H1 (cell line): ENCODE data around the gene TAC1. TPM values are rescaled to one million over a fixed set of nuclear protein-coding genes. Genes with fewer than 3 reads are reported as not detected.

Experiments used
- CTCF ChIA-PET: fragments of 300-600 bp; sonication (Branson Sonifier 250); formaldehyde crosslinking; loops from one replicate; lab custom pipeline; 2021; ENCODE audit not compliant: partially characterized antibody; lab: Charles Lee
- POLR2A ChIA-PET: fragments of 300-600 bp; sonication (Branson Sonifier 250); formaldehyde crosslinking; loops from one replicate; lab custom pipeline; 2021; ENCODE audit warnings: inconsistent platforms; ENCODE audit not compliant: partially characterized antibody; lab: Charles Lee
- DNase-seq, 2 experiments: peaks; one replicate each; pipeline versions ENCODE4 v3.0.0 to v3.0.0-alpha.2; 2010 to 2022; ENCODE audit warnings: low spot score in 2 of 2, low read depth in 1 of 2, mixed read lengths in 1 of 2
- FAIRE-seq: peaks from 2 replicates; lab custom pipeline; 2011; peaks lifted over from hg19 to GRCh38; lab: Jason Lieb, UNC
- H2AFZ ChIP-seq: 2 replicates; pipeline ENCODE4 v1.8.1; 2012; ENCODE audit warnings: low read length, inconsistent platforms
- H2AK5ac ChIP-seq: 2 replicates; pipeline ENCODE4 v1.6.1; 2013; ENCODE audit warnings: low read depth, low read length
- H2BK120ac ChIP-seq: replicated peaks from 2 replicates; pipeline ENCODE3; 2013; ENCODE audit warnings: low read depth, low read length, inconsistent platforms
- H2BK12ac ChIP-seq: 2 replicates; pipeline ENCODE4 v1.6.1; 2013; ENCODE audit warnings: low read depth, low read length
- H2BK15ac ChIP-seq: 2 replicates; pipeline ENCODE4 v1.6.1; 2013; ENCODE audit warnings: low read length
- H2BK20ac ChIP-seq: 2 replicates; pipeline ENCODE4 v1.6.1; 2013; ENCODE audit warnings: low read length
- H2BK5ac ChIP-seq: 2 replicates; pipeline ENCODE4 v1.6.1; 2013; ENCODE audit warnings: low read depth, low read length
- H3K14ac ChIP-seq: 2 replicates; pipeline ENCODE4 v1.6.1; 2013; ENCODE audit warnings: inconsistent platforms; ENCODE audit not compliant: insufficient read length
- H3K18ac ChIP-seq: 2 replicates; pipeline ENCODE4 v1.6.1; 2013; ENCODE audit warnings: low read length; ENCODE audit errors: extremely low read depth
- H3K23ac ChIP-seq: 2 replicates; pipeline ENCODE4 v1.6.1; 2013; ENCODE audit warnings: inconsistent platforms; ENCODE audit not compliant: insufficient read length
- H3K23me2 ChIP-seq: 2 replicates; pipeline ENCODE4 v1.6.1; 2013; ENCODE audit warnings: low read depth, low read length
- H3K27ac ChIP-seq: 2 replicates; pipeline ENCODE4 v1.6.1; 2011; ENCODE audit warnings: low read depth, low read length, inconsistent platforms
- H3K27me3 ChIP-seq, 4 experiments: replicated peaks in 1 of 4; 1 replicate in 1 of 4; 2 replicates in 3 of 4; pipeline versions ENCODE4 v1.6.1 to v1.8.1; 2011 to 2013; ENCODE audit warnings: low read length in 3 of 4, mild to moderate bottlenecking in 3 of 4, inconsistent platforms in 2 of 4, mixed read lengths in 2 of 4, moderate library complexity in 1 of 4; ENCODE audit not compliant: control insufficient read depth in 3 of 4, insufficient read depth in 3 of 4; ENCODE audit errors: extremely low read depth in 1 of 4
- H3K36me3 ChIP-seq, 4 experiments: 2 replicates each; pipeline versions ENCODE4 v1.6.1 to v1.8.1; 2011 to 2013; ENCODE audit warnings: mild to moderate bottlenecking in 4 of 4, low read length in 3 of 4, moderate library complexity in 2 of 4, control low read depth in 1 of 4, inconsistent platforms in 1 of 4; ENCODE audit not compliant: insufficient read depth in 4 of 4, control insufficient read depth in 2 of 4
- H3K4ac ChIP-seq: replicated peaks from 2 replicates; pipeline ENCODE3; 2013; ENCODE audit warnings: low read length, low read depth, mixed read lengths, inconsistent platforms; ENCODE audit not compliant: insufficient read length
- H3K4me1 ChIP-seq, 4 experiments: replicated peaks in 1 of 4; 1 replicate in 1 of 4; 2 replicates in 3 of 4; pipeline versions ENCODE4 v1.6.1 to v1.8.1; 2011 to 2013; ENCODE audit warnings: low read length in 3 of 4, inconsistent platforms in 2 of 4, mixed read lengths in 1 of 4; ENCODE audit not compliant: insufficient read depth in 4 of 4, control insufficient read depth in 3 of 4
- H3K4me2 ChIP-seq, 2 experiments: 2 replicates each; pipeline versions ENCODE4 v1.6.1 to v1.8.1; 2011 to 2013; ENCODE audit warnings: low read depth in 2 of 2, low read length in 2 of 2, control low read depth in 1 of 2, inconsistent platforms in 1 of 2, mild to moderate bottlenecking in 1 of 2; ENCODE audit not compliant: insufficient read depth in 1 of 2
- H3K4me3 ChIP-seq, 4 experiments: fragments of 200-600, 300-600 bp in 1 of 4; sonication (generic), shearing (Covaris generic), sonication (Bioruptor Twin) in 1 of 4; 2 replicates each; pipeline versions ENCODE4 v1.5.1 to v1.8.1; 2011 to 2016; ENCODE audit warnings: low read length in 4 of 4, low read depth in 3 of 4, control low read depth in 2 of 4, inconsistent platforms in 2 of 4, mild to moderate bottlenecking in 2 of 4, mixed read lengths in 1 of 4, moderate library complexity in 1 of 4; ENCODE audit not compliant: insufficient read depth in 2 of 4; ENCODE audit errors: extremely low read depth in 1 of 4
- H3K56ac ChIP-seq: replicated peaks from 2 replicates; pipeline ENCODE3; 2013; ENCODE audit warnings: low read depth, mild to moderate bottlenecking, mixed read lengths, low read length, inconsistent platforms; ENCODE audit not compliant: insufficient read length
- H3K79me1 ChIP-seq: 2 replicates; pipeline ENCODE4 v1.6.1; 2013; ENCODE audit warnings: low read depth, low read length, control low read depth
- H3K79me2 ChIP-seq, 2 experiments: 2 replicates each; pipeline versions ENCODE4 v1.6.1 to v1.8.1; 2012 to 2013; ENCODE audit warnings: low read length in 2 of 2, mild to moderate bottlenecking in 2 of 2, inconsistent platforms in 1 of 2; ENCODE audit not compliant: insufficient read depth in 2 of 2, control insufficient read depth in 1 of 2
- H3K9ac ChIP-seq, 4 experiments: replicated peaks in 1 of 4; 1 replicate in 1 of 4; 2 replicates in 3 of 4; pipeline versions ENCODE4 v1.6.1 to v1.8.1; 2011 to 2013; ENCODE audit warnings: low read depth in 3 of 4, low read length in 3 of 4, control low read depth in 2 of 4, mild to moderate bottlenecking in 2 of 4, moderate library complexity in 2 of 4, inconsistent platforms in 1 of 4; ENCODE audit errors: extremely low read depth in 1 of 4
- H3K9me3 ChIP-seq, 2 experiments: 2 replicates each; pipeline versions ENCODE4 v1.6.1 to v1.8.1; 2012 to 2013; ENCODE audit warnings: mild to moderate bottlenecking in 2 of 2, moderate library complexity in 2 of 2, control low read depth in 1 of 2, inconsistent platforms in 1 of 2, low read depth in 1 of 2, low read length in 1 of 2, mixed read lengths in 1 of 2; ENCODE audit not compliant: insufficient read depth in 2 of 2
- H4K20me1 ChIP-seq, 2 experiments: replicated peaks in 1 of 2; 2 replicates each; pipeline versions ENCODE3 to v1.8.1; 2011 to 2013; ENCODE audit warnings: inconsistent platforms in 2 of 2, low read length in 2 of 2, mild to moderate bottlenecking in 1 of 2; ENCODE audit not compliant: insufficient read depth in 2 of 2, control insufficient read depth in 1 of 2
- H4K5ac ChIP-seq: 2 replicates; pipeline ENCODE4 v1.6.1; 2013; ENCODE audit warnings: low read length, low read depth, mixed read lengths, inconsistent platforms; ENCODE audit not compliant: insufficient read length
- H4K8ac ChIP-seq: 2 replicates; pipeline ENCODE4 v1.8.0; 2013; ENCODE audit warnings: mild to moderate bottlenecking, moderate library complexity, low read length, inconsistent platforms; ENCODE audit not compliant: insufficient read depth; ENCODE audit errors: extremely low read depth
- H4K91ac ChIP-seq: replicated peaks from 2 replicates; pipeline ENCODE3; 2013; ENCODE audit warnings: low read length, mixed read lengths, inconsistent platforms; ENCODE audit not compliant: insufficient read length
- ASH2L ChIP-seq: fragments of 200-600, 300-600 bp; sonication (generic); IDR thresholded peaks from one replicate; pipeline ENCODE4 v1.7.1; 2017; ENCODE audit warnings: low read length
- CBX5 ChIP-seq: fragments of 300-800, 300-1000 bp; sonication (generic); IDR thresholded peaks from 2 replicates; pipeline ENCODE4 v1.7.1; 2016; ENCODE audit warnings: antibody characterized with exemption, low read length, low read depth
- CEBPB ChIP-seq: IDR thresholded peaks from 2 replicates; pipeline ENCODE4 v1.6.1; 2012; ENCODE audit warnings: low read depth, low read length
- CHD2 ChIP-seq: IDR thresholded peaks from 2 replicates; pipeline ENCODE4 v1.6.1; 2012; ENCODE audit warnings: low read length, improper control_type of control experiment
- CREB1 ChIP-seq: IDR thresholded peaks from 2 replicates; pipeline ENCODE4 v1.6.1; 2012; ENCODE audit warnings: inconsistent platforms
- EP300 ChIP-seq, 2 experiments: IDR thresholded peaks; 1 replicate in 1 of 2; 2 replicates in 1 of 2; pipeline ENCODE4 v1.6.1; 2011 to 2012; ENCODE audit warnings: low read depth in 2 of 2, low read length in 2 of 2, mild to moderate bottlenecking in 2 of 2, borderline replicate concordance in 1 of 2, inconsistent platforms in 1 of 2, moderate library complexity in 1 of 2
- EZH2 ChIP-seq: fragments of 200-600 bp; sonication (generic); IDR thresholded peaks from 2 replicates; pipeline ENCODE4 v1.7.1; 2012; ENCODE audit warnings: low read depth, mild to moderate bottlenecking, moderate library complexity, low read length, inconsistent platforms; ENCODE audit not compliant: severe bottlenecking
- JUND ChIP-seq: IDR thresholded peaks from 2 replicates; pipeline ENCODE4 v1.6.1; 2011; ENCODE audit warnings: mild to moderate bottlenecking, improper control_type of control experiment, low read length
- KDM5A ChIP-seq: fragments of 200-600 bp; IDR thresholded peaks from 2 replicates; pipeline ENCODE4 v1.7.1; 2012; ENCODE audit warnings: mild to moderate bottlenecking, low read length, inconsistent platforms, mixed read lengths
- POLR2A ChIP-seq, 2 experiments: IDR thresholded peaks; 1 replicate in 1 of 2; 2 replicates in 1 of 2; pipeline ENCODE4 v1.6.1; 2011; ENCODE audit warnings: low read depth in 2 of 2, low read length in 2 of 2, mild to moderate bottlenecking in 2 of 2; ENCODE audit errors: control extremely low read depth in 1 of 2
- POU5F1 ChIP-seq: IDR thresholded peaks from 2 replicates; pipeline ENCODE4 v1.6.1; 2011; ENCODE audit warnings: low read depth, mild to moderate bottlenecking, low read length, moderate library complexity
- RXRA ChIP-seq: IDR thresholded peaks from 2 replicates; pipeline ENCODE4 v1.6.1; 2011; ENCODE audit warnings: low read depth, mild to moderate bottlenecking, low read length, moderate library complexity; ENCODE audit not compliant: insufficient read depth
- SAP30 ChIP-seq: fragments of 300-600 bp; sonication (generic); IDR thresholded peaks from 2 replicates; pipeline ENCODE4 v1.7.1; 2012; ENCODE audit warnings: low read length, moderate library complexity, mild to moderate bottlenecking, inconsistent platforms; ENCODE audit not compliant: insufficient read depth, insufficient replicate concordance
- SP4 ChIP-seq: IDR thresholded peaks from 2 replicates; pipeline ENCODE4 v1.6.1; 2012; ENCODE audit warnings: low read length, inconsistent platforms
- polyA plus RNA-seq, 7 experiments: library from polyadenylated mRNA; depleted of rRNA in 3 of 7; stranded (reverse) in 5 of 7; unstranded in 2 of 7; fragments of >200 nt in 5 of 7; fragments of 200-250 nt in 2 of 7; gene quantifications; 1 replicate in 5 of 7; 2 replicates in 1 of 7; 4 replicates in 1 of 7; pipeline versions ENCODE4 v1.2.1 to v1.2.3, GENCODE V29; 2011 to 2013; ENCODE audit warnings: missing spikeins in 2 of 7, mixed read lengths in 2 of 7
- total RNA-seq: library from RNA; stranded (reverse); fragmentation: NEBNext Ultra II Directional; extraction: Animal tissue kit (Norgen Biotek cat#: 25700); gene quantifications from 2 replicates; pipeline ENCODE4 v1.2.1, GENCODE V29; 2021
- TF ChIP-seq, protein P1 (sequence below): IDR thresholded peaks from 2 replicates; pipeline ENCODE4 v1.6.1; 2012; ENCODE audit warnings: inconsistent platforms

The TAC1 gene
- total and polyA plus RNA-seq, 2 of the 8 experiments (the other 6 are each of a cell fraction or from before 2014, with no cell fraction given) = 1.7 to 4.3 TPM

DNA sequence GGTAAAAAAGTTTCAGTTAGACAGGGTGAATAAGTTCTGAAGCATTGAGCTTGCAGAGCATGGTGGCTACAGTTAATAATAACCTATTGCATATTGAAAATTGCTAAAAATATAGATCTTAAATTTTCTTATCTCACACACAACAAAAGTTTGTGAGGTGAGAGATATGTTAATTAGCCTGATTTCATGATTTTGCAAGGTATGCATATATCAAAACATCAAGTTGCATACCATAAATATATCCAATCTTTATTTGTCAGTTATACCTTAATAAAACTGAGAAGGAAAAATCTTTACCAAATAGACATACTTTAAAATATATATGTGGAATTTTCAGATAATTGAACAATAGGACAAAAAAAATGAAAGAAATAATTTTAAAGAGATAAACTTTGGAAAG is 16.6 kb downstream of the TAC1 start:
- H3K23me2 ChIP-seq = no peaks in the 10 kb centered on the region; the same call in 1 of the 2 replicates
- H3K36me3 ChIP-seq = no peaks in the 10 kb centered on the region
- H3K4me2 ChIP-seq = no peak overlapping the region
- no peak overlapping the region for H2BK120ac ChIP-seq
- no peak overlapping the region for H2BK15ac ChIP-seq
- no peak overlapping the region for H4K5ac ChIP-seq
- no peak overlapping the region for H3K14ac ChIP-seq
- no peak overlapping the region for H4K91ac ChIP-seq
- FAIRE-seq (no peak), DNase-seq (no peak)
- no peak overlapping the region for H3K4ac ChIP-seq
- H4K20me1 ChIP-seq = no peaks in the 10 kb centered on the region
- H4K8ac ChIP-seq = no peak overlapping the region
- TF ChIP-seq CHD2 = no peak
- TF ChIP-seq EP300 (IDR thresholded peaks at IDR 0.05; ENCODE audit: borderline replicate concordance in 1 of 2, low read depth in 2 of 2, low read length in 2 of 2) = no peak
- TF ChIP-seq SAP30 = no peak
- no peak for TF ChIP-seq EZH2
- TF ChIP-seq, protein P1, sequence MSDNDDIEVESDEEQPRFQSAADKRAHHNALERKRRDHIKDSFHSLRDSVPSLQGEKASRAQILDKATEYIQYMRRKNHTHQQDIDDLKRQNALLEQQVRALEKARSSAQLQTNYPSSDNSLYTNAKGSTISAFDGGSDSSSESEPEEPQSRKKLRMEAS = no peak
- TF ChIP-seq RXRA = no peak
- TF ChIP-seq KDM5A = no peak
- no peak for TF ChIP-seq POU5F1
- TF ChIP-seq ASH2L = no peak
- no peak for TF ChIP-seq CEBPB
- TF ChIP-seq CBX5 = no peak
- TF ChIP-seq JUND = no peak
- no peak for TF ChIP-seq CREB1
- TF ChIP-seq POLR2A (IDR thresholded peaks at IDR 0.05; ENCODE audit: control extremely low read depth in 1 of 2, low read depth in 2 of 2, low read length in 2 of 2) = no peak
- TF ChIP-seq SP4 = no peak
- no peak overlapping the region for H3K23ac ChIP-seq
- no peaks in the 10 kb centered on the region for H3K79me2 ChIP-seq
- ChIA-PET CTCF (interaction anchor here (1.0 to 1.3 kb wide), 2 partner anchors 9 to 265 kb away, joined by 3 read pairs; no protein-coding TSS in a partner anchor), POLR2A (no interaction called here)
- H2BK12ac ChIP-seq = no peak overlapping the region
- no peak overlapping the region for H2BK20ac ChIP-seq
- no peaks in the 10 kb centered on the region for H3K4me1 ChIP-seq
- H2AK5ac ChIP-seq = no peak overlapping the region
- no peaks in the 10 kb centered on the region for H3K9me3 ChIP-seq
- no peak overlapping the region for H3K9ac ChIP-seq
- H3K27me3 ChIP-seq = no peaks in the 10 kb centered on the region
- no peak overlapping the region for H2BK5ac ChIP-seq
- H3K18ac ChIP-seq = no peak overlapping the region
- H3K27ac ChIP-seq = no peak overlapping the region
- no peak overlapping the region for H3K56ac ChIP-seq
- H2AFZ ChIP-seq = no peak overlapping the region
- no peak overlapping the region for H3K4me3 ChIP-seq
- no peaks in the 10 kb centered on the region for H3K79me1 ChIP-seq
